HCT116 (cell line): ENCODE results near the gene SPTB.

Experiments
- EZH2 ChIP-seq: fragments of 200-600 bp; sonication (generic); IDR thresholded peaks from 2 replicates; pipeline ENCODE4 v1.6.1; 2017; ENCODE audit warnings: antibody characterized with exemption, mixed run types
- EZH2phosphoT487 ChIP-seq: fragments of 200-600 bp; IDR thresholded peaks from 2 replicates; pipeline ENCODE4 v1.6.1; 2018; ENCODE audit warnings: antibody characterized with exemption, borderline replicate concordance
- POLR2A ChIP-seq: IDR thresholded peaks from 2 replicates; pipeline ENCODE4 v1.7.0; 2011; ENCODE audit warnings: borderline replicate concordance; ENCODE audit not compliant: insufficient read depth, insufficient read length; ENCODE audit errors: extremely low read depth
- POLR2AphosphoS5 ChIP-seq: IDR thresholded peaks from 2 replicates; pipeline ENCODE4 v1.6.1; 2011; ENCODE audit warnings: mild to moderate bottlenecking, low read depth, low read length, moderate library complexity
- YY1 ChIP-seq: IDR thresholded peaks from 2 replicates; pipeline ENCODE4 v1.6.1; 2011; ENCODE audit warnings: low read length, low read depth, moderate library complexity, mild to moderate bottlenecking; ENCODE audit not compliant: insufficient replicate concordance; ENCODE audit errors: extremely low read depth
- TF ChIP-seq, protein P1 (sequence below), 3 experiments: fragments of 200-600 bp in 1 of 3; sonication (generic) in 1 of 3; IDR thresholded peaks in 2 of 3; conservative IDR thresholded peaks in 1 of 3; 2 replicates each; pipeline ENCODE4 v1.5.1; 2012 to 2017; ENCODE audit warnings: low read depth in 2 of 3, low read length in 2 of 3, antibody characterized with exemption in 1 of 3, borderline replicate concordance in 1 of 3, control low read depth in 1 of 3, mild to moderate bottlenecking in 1 of 3, mixed read lengths in 1 of 3, mixed run types in 1 of 3, moderate library complexity in 1 of 3; ENCODE audit not compliant: insufficient read depth in 1 of 3
- TF ChIP-seq, protein P2 (sequence below): IDR thresholded peaks from 2 replicates; pipeline ENCODE4 v1.6.1; 2011; ENCODE audit warnings: mild to moderate bottlenecking, low read length, moderate library complexity; ENCODE audit not compliant: insufficient replicate concordance; ENCODE audit errors: extremely low read depth

DNA sequence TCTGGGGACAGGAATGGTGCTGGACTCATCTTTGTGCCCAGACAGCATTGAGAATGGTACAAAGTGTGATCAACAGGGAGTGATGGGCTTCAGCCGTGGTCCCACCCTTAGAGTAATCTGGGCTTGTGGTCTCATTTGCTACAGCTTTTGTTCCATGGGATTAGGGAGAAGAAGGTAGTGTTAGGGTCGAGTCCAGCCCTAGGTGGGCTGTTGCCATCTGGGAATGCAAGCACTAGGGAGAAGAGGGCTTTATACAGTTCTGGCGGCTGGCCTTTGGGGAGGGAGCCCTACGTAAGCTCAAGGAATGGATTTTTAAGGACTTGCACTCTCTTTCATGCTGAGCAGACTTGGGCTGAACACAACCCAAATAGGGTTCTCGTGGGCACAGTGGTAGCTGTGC, 170.6 kb downstream of the SPTB start:
- TF ChIP-seq, protein P1, sequence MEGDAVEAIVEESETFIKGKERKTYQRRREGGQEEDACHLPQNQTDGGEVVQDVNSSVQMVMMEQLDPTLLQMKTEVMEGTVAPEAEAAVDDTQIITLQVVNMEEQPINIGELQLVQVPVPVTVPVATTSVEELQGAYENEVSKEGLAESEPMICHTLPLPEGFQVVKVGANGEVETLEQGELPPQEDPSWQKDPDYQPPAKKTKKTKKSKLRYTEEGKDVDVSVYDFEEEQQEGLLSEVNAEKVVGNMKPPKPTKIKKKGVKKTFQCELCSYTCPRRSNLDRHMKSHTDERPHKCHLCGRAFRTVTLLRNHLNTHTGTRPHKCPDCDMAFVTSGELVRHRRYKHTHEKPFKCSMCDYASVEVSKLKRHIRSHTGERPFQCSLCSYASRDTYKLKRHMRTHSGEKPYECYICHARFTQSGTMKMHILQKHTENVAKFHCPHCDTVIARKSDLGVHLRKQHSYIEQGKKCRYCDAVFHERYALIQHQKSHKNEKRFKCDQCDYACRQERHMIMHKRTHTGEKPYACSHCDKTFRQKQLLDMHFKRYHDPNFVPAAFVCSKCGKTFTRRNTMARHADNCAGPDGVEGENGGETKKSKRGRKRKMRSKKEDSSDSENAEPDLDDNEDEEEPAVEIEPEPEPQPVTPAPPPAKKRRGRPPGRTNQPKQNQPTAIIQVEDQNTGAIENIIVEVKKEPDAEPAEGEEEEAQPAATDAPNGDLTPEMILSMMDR (IDR thresholded peaks at IDR 0.05 in 2 of 3, conservative IDR thresholded peaks at IDR 0.05 in 1 of 3; ENCODE audit: borderline replicate concordance in 1 of 3, insufficient read depth in 1 of 3, low read depth in 2 of 3, low read length in 2 of 3) = no peak
- TF ChIP-seq, protein P2, sequence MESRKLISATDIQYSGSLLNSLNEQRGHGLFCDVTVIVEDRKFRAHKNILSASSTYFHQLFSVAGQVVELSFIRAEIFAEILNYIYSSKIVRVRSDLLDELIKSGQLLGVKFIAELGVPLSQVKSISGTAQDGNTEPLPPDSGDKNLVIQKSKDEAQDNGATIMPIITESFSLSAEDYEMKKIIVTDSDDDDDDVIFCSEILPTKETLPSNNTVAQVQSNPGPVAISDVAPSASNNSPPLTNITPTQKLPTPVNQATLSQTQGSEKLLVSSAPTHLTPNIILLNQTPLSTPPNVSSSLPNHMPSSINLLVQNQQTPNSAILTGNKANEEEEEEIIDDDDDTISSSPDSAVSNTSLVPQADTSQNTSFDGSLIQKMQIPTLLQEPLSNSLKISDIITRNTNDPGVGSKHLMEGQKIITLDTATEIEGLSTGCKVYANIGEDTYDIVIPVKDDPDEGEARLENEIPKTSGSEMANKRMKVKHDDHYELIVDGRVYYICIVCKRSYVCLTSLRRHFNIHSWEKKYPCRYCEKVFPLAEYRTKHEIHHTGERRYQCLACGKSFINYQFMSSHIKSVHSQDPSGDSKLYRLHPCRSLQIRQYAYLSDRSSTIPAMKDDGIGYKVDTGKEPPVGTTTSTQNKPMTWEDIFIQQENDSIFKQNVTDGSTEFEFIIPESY = no peak
- no peak for TF ChIP-seq EZH2
- TF ChIP-seq POLR2AphosphoS5 = no peak
- TF ChIP-seq YY1 = no peak
- TF ChIP-seq POLR2A = no peak
- TF ChIP-seq EZH2phosphoT487 = no peak
